Trophoblast cell (in vitro differentiated cells and primary cell): Measurements from ENCODE around the gene NKAIN4.

Experiments
- DNase-seq, 2 donors: peaks; one replicate each; pipeline ENCODE4 v3.0.0-alpha.2; 2016
- H2AFZ ChIP-seq: 2 replicates; pipeline ENCODE4 v1.6.1; 2013; ENCODE audit warnings: low read length, moderate library complexity, mild to moderate bottlenecking; ENCODE audit not compliant: insufficient read depth, poor library complexity
- H2AK5ac ChIP-seq: 2 replicates; pipeline ENCODE4 v1.6.1; 2013; ENCODE audit warnings: mild to moderate bottlenecking, low read length
- H2BK120ac ChIP-seq: 2 replicates; pipeline ENCODE4 v1.6.1; 2013; ENCODE audit warnings: low read length, mild to moderate bottlenecking, moderate library complexity; ENCODE audit not compliant: insufficient read depth, poor library complexity
- H2BK12ac ChIP-seq: 2 replicates; pipeline ENCODE4 v1.6.1; 2013; ENCODE audit warnings: mild to moderate bottlenecking, low read length, moderate library complexity
- H2BK5ac ChIP-seq: 2 replicates; pipeline ENCODE4 v1.6.1; 2013; ENCODE audit warnings: low read length, low read depth, moderate library complexity, mild to moderate bottlenecking; ENCODE audit not compliant: poor library complexity
- H3K14ac ChIP-seq: 2 replicates; pipeline ENCODE4 v1.6.1; 2013; ENCODE audit warnings: mild to moderate bottlenecking, low read length
- H3K18ac ChIP-seq: 2 replicates; pipeline ENCODE4 v1.6.1; 2013; ENCODE audit warnings: mild to moderate bottlenecking, low read length
- H3K23ac ChIP-seq: 2 replicates; pipeline ENCODE4 v1.6.1; 2013; ENCODE audit warnings: low read length
- H3K27ac ChIP-seq: 2 replicates; pipeline ENCODE4 v1.5.1; 2013; ENCODE audit warnings: low read depth, mild to moderate bottlenecking, inconsistent platforms, low read length, moderate library complexity
- H3K27me3 ChIP-seq: 2 replicates; pipeline ENCODE4 v1.6.1; 2013; ENCODE audit warnings: inconsistent platforms, mild to moderate bottlenecking, low read length, moderate library complexity; ENCODE audit not compliant: insufficient read depth
- H3K36me3 ChIP-seq, 2 experiments: 1 replicate in 1 of 2; 2 replicates in 1 of 2; pipeline ENCODE4 v1.6.1; 2013; ENCODE audit warnings: low read length in 2 of 2, mild to moderate bottlenecking in 2 of 2, moderate library complexity in 1 of 2; ENCODE audit not compliant: insufficient read depth in 2 of 2, control insufficient read depth in 1 of 2
- H3K4ac ChIP-seq: 2 replicates; pipeline ENCODE4 v1.6.1; 2013; ENCODE audit warnings: low read depth, mild to moderate bottlenecking, low read length, moderate library complexity
- H3K4me1 ChIP-seq, 2 experiments: 1 replicate in 1 of 2; 2 replicates in 1 of 2; pipeline ENCODE4 v1.6.1; 2013; ENCODE audit warnings: low read length in 2 of 2, mild to moderate bottlenecking in 2 of 2, moderate library complexity in 1 of 2; ENCODE audit not compliant: insufficient read depth in 2 of 2, control insufficient read depth in 1 of 2
- H3K4me2 ChIP-seq: 2 replicates; pipeline ENCODE4 v1.6.1; 2013; ENCODE audit warnings: inconsistent platforms, mild to moderate bottlenecking, low read length, moderate library complexity
- H3K4me3 ChIP-seq: 2 replicates; pipeline ENCODE4 v1.5.1; 2013; ENCODE audit warnings: mild to moderate bottlenecking, low read depth, low read length, inconsistent platforms
- H3K79me1 ChIP-seq: one replicate; pipeline ENCODE4 v1.6.1; 2013; ENCODE audit warnings: low read length
- H3K79me2 ChIP-seq: 2 replicates; pipeline ENCODE4 v1.6.1; 2013; ENCODE audit warnings: low read length, mild to moderate bottlenecking; ENCODE audit not compliant: control insufficient read depth, insufficient read depth, poor library complexity
- H3K9ac ChIP-seq: 2 replicates; pipeline ENCODE4 v1.6.1; 2013; ENCODE audit warnings: mild to moderate bottlenecking, low read length
- H3K9me3 ChIP-seq: 2 replicates; pipeline ENCODE4 v1.6.1; 2013; ENCODE audit warnings: low read depth, mild to moderate bottlenecking, control low read depth, inconsistent platforms, low read length; ENCODE audit not compliant: insufficient read depth
- H4K12ac ChIP-seq: 2 replicates; pipeline ENCODE4 v1.6.1; 2013; ENCODE audit warnings: low read depth, mild to moderate bottlenecking, low read length, moderate library complexity
- H4K8ac ChIP-seq: 2 replicates; pipeline ENCODE4 v1.6.1; 2013; ENCODE audit warnings: low read depth, mild to moderate bottlenecking, low read length, moderate library complexity
- H4K91ac ChIP-seq: one replicate; pipeline ENCODE4 v1.6.1; 2013; ENCODE audit warnings: low read depth, mild to moderate bottlenecking, low read length, moderate library complexity
- WGBS: extraction: QIAGEN DNeasy Blood & Tissue Kit; methylation state at CpG from one replicate; pipeline ENCODE4 v1.1.7; 2013; ENCODE audit warnings: missing lambda C conversion rate; ENCODE audit not compliant: insufficient read length, insufficient coverage; ENCODE audit errors: extremely low coverage; 5-methylcytosine and 5-hydroxymethylcytosine counted together

NKAIN4 gene

DNA sequence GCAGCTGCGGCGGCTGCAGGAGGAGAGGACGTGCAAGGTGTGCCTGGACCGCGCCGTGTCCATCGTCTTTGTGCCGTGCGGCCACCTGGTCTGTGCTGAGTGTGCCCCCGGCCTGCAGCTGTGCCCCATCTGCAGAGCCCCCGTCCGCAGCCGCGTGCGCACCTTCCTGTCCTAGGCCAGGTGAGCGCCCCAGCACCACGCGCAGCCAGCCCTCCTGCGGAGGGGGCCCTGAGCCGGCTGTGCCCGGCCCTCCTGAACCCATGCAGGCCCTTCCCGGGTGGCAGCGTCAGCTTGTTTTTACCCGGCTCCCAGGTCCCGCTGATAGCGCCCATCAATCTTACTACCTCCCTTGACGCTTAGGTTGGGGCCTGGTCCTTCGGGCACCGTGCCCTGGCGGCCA is 14.8 kb downstream of the NKAIN4 start:
- Histone ChIP-seq H2BK5ac (no peak overlapping the region), H3K9ac (no peak overlapping the region), H3K27me3 (no peaks in the 10 kb centered on the region), H3K79me2 (peaks cover 2% of the 10 kb centered on the region), H2BK12ac (no peak overlapping the region), H2BK120ac (no peak overlapping the region), H3K79me1 (peaks cover 31% of the 10 kb centered on the region), H3K4me2 (no peak overlapping the region), H3K4me1 (peaks cover 31 to 33% of the 10 kb centered on the region in 2 experiments), H3K4ac (no peak overlapping the region), H3K23ac (no peak overlapping the region), H3K9me3 (no peaks in the 10 kb centered on the region), H3K14ac (no peak overlapping the region), H4K12ac (no peak overlapping the region), H2AFZ (no peak overlapping the region), H4K8ac (no peak overlapping the region), H3K18ac (no peak overlapping the region), H3K36me3 (peaks cover 0 to 4% of the 10 kb centered on the region in 2 experiments), H2AK5ac (no peak overlapping the region), H3K4me3 (no peak overlapping the region), H4K91ac (peak overlapping the region; percentile 33), H3K27ac (no peak overlapping the region)
- no CpG with 5 or more reads among the region's 30 CpGs for WGBS
- DNase-seq: no peak

- Histone ChIP-seq H4K91ac (peak overlapping the region; percentile 33), H4K12ac (no peak overlapping the region), H3K23ac (no peak overlapping the region), H3K4me3 (no peak overlapping the region), H3K36me3 (peaks cover 0 to 4% of the 10 kb centered on the region in 2 experiments), H3K18ac (peak overlapping the region; percentile 23), H3K27me3 (no peaks in the 10 kb centered on the region), H2AK5ac (peak overlapping the region; percentile 43), H2BK120ac (peak overlapping the region; percentile 14), H3K14ac (peak overlapping the region; percentile 16), H2AFZ (no peak overlapping the region), H3K4me1 (peaks cover 39 to 41% of the 10 kb centered on the region in 2 experiments), H2BK12ac (peak overlapping the region; percentile 16), H3K79me2 (peaks cover 7% of the 10 kb centered on the region), H4K8ac (no peak overlapping the region), H3K4ac (no peak overlapping the region), H3K27ac (no peak overlapping the region), H3K4me2 (no peak overlapping the region), H3K9me3 (no peaks in the 10 kb centered on the region), H3K79me1 (peaks cover 39% of the 10 kb centered on the region), H3K9ac (no peak overlapping the region), H2BK5ac (peak overlapping the region; percentile 7)
- DNase-seq: no peak
- no CpG with 5 or more reads among the region's 16 CpGs for WGBS
Observed at GRCh38 chr20:63238514-63239125, 15.6 kb downstream of the NKAIN4 start.

- H3K79me2 ChIP-seq: peaks cover 9% of the 10 kb centered on the region
- H3K27me3 ChIP-seq: no peaks in the 10 kb centered on the region
- no peak overlapping the region for H4K12ac ChIP-seq
- H3K4me2 ChIP-seq: no peak overlapping the region
- peaks cover 0 to 4% of the 10 kb centered on the region in 2 experiments for H3K36me3 ChIP-seq
- no peak overlapping the region for H3K27ac ChIP-seq
- peak overlapping the region; percentile 16 for H3K14ac ChIP-seq
- H2AFZ ChIP-seq: no peak overlapping the region
- no CpG with 5 or more reads among the region's 10 CpGs for WGBS
- peaks cover 44 to 46% of the 10 kb centered on the region in 2 experiments for H3K4me1 ChIP-seq
- no peaks in the 10 kb centered on the region for H3K9me3 ChIP-seq
- peak overlapping the region; percentile 43 for H2AK5ac ChIP-seq
- H2BK5ac ChIP-seq: no peak overlapping the region
- H3K4ac ChIP-seq: no peak overlapping the region
- no peak for DNase-seq
- no peak overlapping the region for H2BK12ac ChIP-seq
- peaks cover 45% of the 10 kb centered on the region for H3K79me1 ChIP-seq
- H3K9ac ChIP-seq: no peak overlapping the region
- H3K23ac ChIP-seq: no peak overlapping the region
- no peak overlapping the region for H3K4me3 ChIP-seq
- peak overlapping the region; percentile 33 for H4K91ac ChIP-seq
- no peak overlapping the region for H4K8ac ChIP-seq
- H3K18ac ChIP-seq: no peak overlapping the region
- H2BK120ac ChIP-seq: peak overlapping the region; percentile 43
Observed at GRCh38 chr20:63238031-63238430, 16.2 kb downstream of the NKAIN4 start.

DNA sequence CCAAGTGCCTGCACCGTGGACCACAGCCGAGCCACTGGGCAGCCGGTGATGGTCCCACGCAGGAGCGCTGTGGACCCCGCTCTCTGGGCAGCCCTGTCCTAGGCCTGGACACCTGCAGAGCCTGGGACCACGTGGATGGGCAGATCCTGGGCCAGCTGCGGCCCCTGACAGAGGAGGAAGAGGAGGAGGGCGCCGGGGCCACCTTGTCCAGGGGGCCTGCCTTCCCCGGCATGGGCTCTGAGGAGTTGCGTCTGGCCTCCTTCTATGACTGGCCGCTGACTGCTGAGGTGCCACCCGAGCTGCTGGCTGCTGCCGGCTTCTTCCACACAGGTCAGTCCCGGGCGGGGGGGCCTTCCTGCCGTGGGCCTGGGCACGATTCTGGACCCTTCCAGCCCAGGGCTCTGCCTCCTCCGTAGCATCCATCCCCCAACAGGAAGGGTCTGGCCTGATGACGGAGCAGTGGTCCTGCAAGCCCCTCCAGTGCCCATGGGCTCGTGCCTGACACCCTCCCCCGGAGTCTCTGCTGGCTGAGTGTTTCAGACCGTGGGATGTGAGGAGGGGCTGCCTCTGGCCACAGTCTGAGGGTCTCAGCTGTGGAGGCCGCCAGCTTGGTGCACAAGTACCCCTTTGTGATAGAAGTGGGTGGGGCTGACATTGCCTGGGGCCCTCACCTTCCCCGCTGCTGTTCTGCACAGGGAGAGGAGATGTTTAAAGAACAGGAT is 18.0 kb downstream of the NKAIN4 start:
- H3K27me3 ChIP-seq: no peaks in the 10 kb centered on the region
- no peak overlapping the region for H3K4me2 ChIP-seq
- peak overlapping the region; percentile 58 for H3K18ac ChIP-seq
- peak overlapping the region; percentile 92 for H2BK120ac ChIP-seq
- peak overlapping the region; percentile 67 for H4K8ac ChIP-seq
- H3K9me3 ChIP-seq: no peaks in the 10 kb centered on the region
- peaks cover 14% of the 10 kb centered on the region for H3K79me2 ChIP-seq
- no peak for DNase-seq
- H3K9ac ChIP-seq: no peak overlapping the region
- H3K4me1 ChIP-seq: peaks cover 48 to 50% of the 10 kb centered on the region in 2 experiments
- H3K23ac ChIP-seq: no peak overlapping the region
- peak overlapping the region; percentile 73 for H2BK5ac ChIP-seq
- peak overlapping the region; percentile 4 for H2AFZ ChIP-seq
- peak overlapping the region; percentile 92 for H4K91ac ChIP-seq
- H2AK5ac ChIP-seq: peak overlapping the region; percentile 92
- no peaks in the 10 kb centered on the region for H3K36me3 ChIP-seq
- no peak overlapping the region for H3K4me3 ChIP-seq
- peak overlapping the region; percentile 29 for H3K4ac ChIP-seq
- peak overlapping the region; percentile 52 for H3K14ac ChIP-seq
- H3K27ac ChIP-seq: peak overlapping the region; percentile 67
- WGBS: no CpG with 5 or more reads among the region's 26 CpGs
- H4K12ac ChIP-seq: peak overlapping the region; percentile 20
- peak overlapping the region; percentile 94 for H2BK12ac ChIP-seq
- peaks cover 54% of the 10 kb centered on the region for H3K79me1 ChIP-seq
